Lower lobe of right lung (tissue), 2 donors: Measurements from ENCODE around the gene FCF1. TPM values are rescaled to one million over a fixed set of nuclear protein-coding genes. Genes with fewer than 3 reads are reported as not detected.

ENCODE experiments used
- ATAC-seq, 2 donors: fragments of 200-7000 bp; cut with Tn5 transposase; one replicate each; pipeline ENCODE4 v1.9.1; 2020 to 2022; ENCODE audit warnings: mild to moderate bottlenecking in 2 of 2, moderate library complexity in 2 of 2
- DNase-seq: peaks from one replicate; pipeline ENCODE4 v3.0.0-alpha.2; 2020
- H3K27ac ChIP-seq: fragments of 200-600 bp; one replicate; pipeline ENCODE4 v1.8.0; 2022
- H3K27me3 ChIP-seq: fragments of 200-600 bp; one replicate; pipeline ENCODE4 v1.8.0; 2022; ENCODE audit warnings: low read depth
- H3K36me3 ChIP-seq: fragments of 200-600 bp; one replicate; pipeline ENCODE4 v1.8.0; 2022; ENCODE audit warnings: mild to moderate bottlenecking
- H3K4me1 ChIP-seq: fragments of 200-600 bp; one replicate; pipeline ENCODE4 v1.8.0; 2022
- H3K4me3 ChIP-seq: fragments of 200-600 bp; one replicate; pipeline ENCODE4 v1.8.0; 2022; ENCODE audit warnings: mild to moderate bottlenecking
- H3K9me3 ChIP-seq: fragments of 200-600 bp; one replicate; pipeline ENCODE4 v1.8.0; 2022
- intact Hi-C: fragments of 100-400 bp; cut with DNase I; formaldehyde crosslinking; loops from one replicate; pipeline ENCODE4 v1.11.0; 2022
- long read RNA-seq: library from polyadenylated mRNA; unstranded; transcript quantifications from one replicate; pipeline ENCODE4 v2.0.0, GENCODE V29; 2021
- total RNA-seq: library from RNA; stranded (reverse); fragmentation: NEBNext Ultra II Directional; extraction: Animal tissue kit (Norgen Biotek cat#: 25700); gene quantifications from one replicate; pipeline ENCODE4 v1.2.1, GENCODE V29; 2021
- TF ChIP-seq, protein P1 (sequence below): fragments of 200-600 bp; IDR thresholded peaks from one replicate; pipeline ENCODE4 v1.8.0; 2022; ENCODE audit warnings: antibody characterized with exemption, mild to moderate bottlenecking
- donor health status: DM: no; HTN: yes; CAD: no; lungs with severe emphysema.

The FCF1 gene, protein sequence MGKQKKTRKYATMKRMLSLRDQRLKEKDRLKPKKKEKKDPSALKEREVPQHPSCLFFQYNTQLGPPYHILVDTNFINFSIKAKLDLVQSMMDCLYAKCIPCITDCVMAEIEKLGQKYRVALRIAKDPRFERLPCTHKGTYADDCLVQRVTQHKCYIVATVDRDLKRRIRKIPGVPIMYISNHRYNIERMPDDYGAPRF
- total RNA-seq: 48.6 TPM
- long read RNA-seq, full-length matches to known transcripts: 10 of 19 reads
- long read RNA-seq, partial matches to known transcripts: 4 of 19 reads
- long read RNA-seq, other reads (novel, unspliced or antisense): 5 of 19 reads

DNA sequence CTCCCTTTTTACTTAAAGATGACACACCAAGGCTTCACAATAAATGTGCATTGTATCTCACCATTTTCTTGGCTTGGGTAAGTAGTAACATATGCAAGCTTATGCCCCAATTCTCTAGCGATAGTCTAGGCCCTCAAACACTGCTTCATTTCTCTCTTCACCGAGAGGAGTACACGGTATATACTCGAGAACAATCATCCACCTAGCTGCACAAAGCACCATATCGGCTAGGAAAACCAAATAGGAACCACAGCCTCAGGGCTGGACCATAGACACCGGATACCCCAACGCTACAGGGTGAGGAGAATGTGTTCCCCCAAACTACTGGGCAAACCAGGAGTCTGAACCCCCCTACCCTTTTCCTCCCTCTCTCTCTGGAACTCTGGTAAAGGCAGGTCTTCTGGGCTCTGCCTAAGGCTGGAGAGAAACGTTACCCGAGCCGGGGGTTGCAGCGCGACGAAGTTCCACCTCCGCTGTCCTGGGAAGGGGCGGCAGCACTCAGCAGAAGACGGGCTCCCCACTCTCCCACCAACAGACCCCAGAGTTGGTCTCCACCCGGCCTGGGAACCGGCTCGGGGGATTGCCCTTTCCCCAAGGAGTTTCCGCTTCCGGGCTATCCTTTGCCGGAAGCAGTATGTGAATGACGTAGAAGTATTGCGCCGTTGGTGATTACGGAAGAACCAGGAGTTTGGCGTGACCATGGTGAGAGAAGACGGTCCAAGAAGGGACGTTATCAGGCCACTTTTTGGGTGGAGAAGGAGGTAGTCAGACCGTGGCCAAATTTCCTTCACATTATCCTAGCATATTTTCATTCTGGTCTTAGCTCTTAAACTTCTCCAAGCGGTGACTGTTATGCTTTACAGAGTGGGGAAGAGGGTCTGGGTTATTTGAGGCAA is at the start of gene FCF1, which contains the start of gene AREL1:
TSS of gene FCF1 (plus strand) at position 646 of the 896 bp plus-strand sequence. CDS start at position 700, 54 bp downstream.
TSS of gene AREL1 (minus strand) at position 582 of the 896 bp plus-strand sequence. CDS start 27,465 bp downstream, outside the sequence.
- peak; percentile 97 to 99 for ATAC-seq
- peaks cover 31% of the 10 kb centered on the region for H3K36me3 ChIP-seq
- peak; percentile 79 for DNase-seq
- TF ChIP-seq, protein P1, sequence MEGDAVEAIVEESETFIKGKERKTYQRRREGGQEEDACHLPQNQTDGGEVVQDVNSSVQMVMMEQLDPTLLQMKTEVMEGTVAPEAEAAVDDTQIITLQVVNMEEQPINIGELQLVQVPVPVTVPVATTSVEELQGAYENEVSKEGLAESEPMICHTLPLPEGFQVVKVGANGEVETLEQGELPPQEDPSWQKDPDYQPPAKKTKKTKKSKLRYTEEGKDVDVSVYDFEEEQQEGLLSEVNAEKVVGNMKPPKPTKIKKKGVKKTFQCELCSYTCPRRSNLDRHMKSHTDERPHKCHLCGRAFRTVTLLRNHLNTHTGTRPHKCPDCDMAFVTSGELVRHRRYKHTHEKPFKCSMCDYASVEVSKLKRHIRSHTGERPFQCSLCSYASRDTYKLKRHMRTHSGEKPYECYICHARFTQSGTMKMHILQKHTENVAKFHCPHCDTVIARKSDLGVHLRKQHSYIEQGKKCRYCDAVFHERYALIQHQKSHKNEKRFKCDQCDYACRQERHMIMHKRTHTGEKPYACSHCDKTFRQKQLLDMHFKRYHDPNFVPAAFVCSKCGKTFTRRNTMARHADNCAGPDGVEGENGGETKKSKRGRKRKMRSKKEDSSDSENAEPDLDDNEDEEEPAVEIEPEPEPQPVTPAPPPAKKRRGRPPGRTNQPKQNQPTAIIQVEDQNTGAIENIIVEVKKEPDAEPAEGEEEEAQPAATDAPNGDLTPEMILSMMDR: no peak
- H3K4me1 ChIP-seq: peaks cover 43% of the 10 kb centered on the region
- no peaks in the 10 kb centered on the region for H3K9me3 ChIP-seq
- no peaks in the 10 kb centered on the region for H3K27me3 ChIP-seq
- peak within 1 kb of the TSS; percentile 86 for H3K4me3 ChIP-seq
- peak within 1 kb of the TSS; percentile 88 for H3K27ac ChIP-seq
- intact Hi-C loops: no loop called here

DNA sequence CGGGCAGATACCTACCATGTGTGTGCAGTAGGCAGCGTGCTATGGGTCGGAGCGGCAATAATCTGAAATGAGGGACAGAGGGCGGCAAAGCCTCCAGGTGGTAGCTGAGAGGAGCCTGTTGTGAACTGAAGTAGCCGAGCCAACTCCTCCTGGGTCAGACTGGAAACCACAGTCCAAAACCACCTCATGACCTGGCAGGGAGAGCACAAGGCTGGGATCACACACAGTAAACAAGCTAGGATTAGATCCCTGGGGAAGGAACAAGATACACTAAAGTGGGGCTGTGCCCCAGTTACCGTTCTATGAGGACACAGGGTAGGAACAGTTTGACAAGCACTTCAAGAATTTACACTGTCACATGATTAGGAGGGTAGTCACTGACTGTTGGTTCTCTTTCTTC is 49.1 kb upstream of the FCF1 start:
- Histone ChIP-seq H3K4me3 (no peak overlapping the region), H3K36me3 (peaks cover 96% of the 10 kb centered on the region), H3K9me3 (no peaks in the 10 kb centered on the region), H3K4me1 (no peaks in the 10 kb centered on the region), H3K27ac (no peak overlapping the region), H3K27me3 (no peaks in the 10 kb centered on the region)
- no peak for ATAC-seq
- TF ChIP-seq, protein P1: no peak
- intact Hi-C loops: no loop called here
- no peak for DNase-seq

DNA sequence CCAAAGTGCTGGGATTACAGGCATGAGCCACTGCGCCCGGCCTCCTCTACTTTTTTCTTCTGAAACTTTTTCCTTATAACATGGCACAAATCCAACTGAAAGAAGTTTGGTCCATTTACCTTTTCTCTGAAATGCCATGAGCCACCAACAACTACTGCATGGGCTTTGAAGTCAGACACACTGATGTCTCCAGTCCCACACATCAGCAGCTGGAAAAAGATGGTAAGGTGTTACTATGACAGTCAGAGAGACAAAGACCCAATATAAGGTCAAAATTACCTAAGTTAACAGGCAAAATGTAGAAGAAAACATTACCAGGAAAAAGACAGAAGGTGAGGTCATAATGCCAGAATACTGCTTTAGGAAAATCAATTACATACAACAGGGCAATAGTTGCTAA is 48.2 kb upstream of the FCF1 start:
- no peaks in the 10 kb centered on the region for H3K4me1 ChIP-seq
- H3K9me3 ChIP-seq: no peaks in the 10 kb centered on the region
- H3K36me3 ChIP-seq: peaks cover 100% of the 10 kb centered on the region
- no peaks in the 10 kb centered on the region for H3K27me3 ChIP-seq
- TF ChIP-seq, protein P1: no peak
- intact Hi-C loops: no loop called here
- no peak for DNase-seq
- ATAC-seq: no peak
- H3K4me3 ChIP-seq: no peak overlapping the region
- no peak overlapping the region for H3K27ac ChIP-seq

DNA sequence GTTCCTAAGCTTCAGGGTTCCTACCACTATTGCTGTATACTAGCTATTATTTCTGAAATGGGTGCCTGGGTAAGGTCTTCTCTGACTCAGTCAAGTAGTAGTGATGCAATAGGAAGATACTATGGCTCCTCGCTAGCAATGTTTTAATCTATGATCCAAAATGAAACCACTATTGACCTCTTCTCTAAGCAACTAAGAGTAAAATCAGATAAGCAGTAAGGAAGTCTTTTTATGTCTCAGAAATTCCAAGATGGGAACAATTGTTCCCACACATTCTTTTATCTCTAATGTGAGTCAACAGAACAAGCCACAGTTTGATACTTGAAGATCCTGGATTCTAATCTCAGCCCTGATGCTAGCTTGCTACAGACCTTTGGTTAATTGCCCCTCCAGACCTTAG is 45.2 kb upstream of the FCF1 start:
- peaks cover 100% of the 10 kb centered on the region for H3K36me3 ChIP-seq
- no peaks in the 10 kb centered on the region for H3K9me3 ChIP-seq
- no peak for DNase-seq
- H3K4me3 ChIP-seq: no peak overlapping the region
- no peak for ATAC-seq
- intact Hi-C loops: no loop called here
- H3K4me1 ChIP-seq: no peaks in the 10 kb centered on the region
- TF ChIP-seq, protein P1: no peak
- no peak overlapping the region for H3K27ac ChIP-seq
- H3K27me3 ChIP-seq: no peaks in the 10 kb centered on the region

DNA sequence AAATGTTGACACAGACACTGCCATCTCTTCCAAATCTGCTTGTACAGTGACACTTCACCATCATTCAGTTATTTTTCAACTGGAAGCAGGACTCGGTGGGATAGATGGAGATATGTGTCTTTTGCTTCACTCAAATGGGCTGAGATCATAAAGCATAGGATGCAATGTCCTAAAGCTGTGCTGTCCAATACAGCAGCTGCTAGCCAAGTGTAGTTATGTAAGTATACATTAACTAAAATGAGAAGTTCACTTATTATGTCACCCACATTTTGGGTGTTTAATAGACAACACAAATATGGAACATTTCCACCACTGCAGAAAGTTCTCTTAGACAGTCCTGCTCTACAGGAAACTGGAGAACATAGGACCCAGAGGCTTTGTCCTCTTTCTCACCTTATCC is 43.7 kb upstream of the FCF1 start:
- peaks cover 100% of the 10 kb centered on the region for H3K36me3 ChIP-seq
- H3K27me3 ChIP-seq: no peaks in the 10 kb centered on the region
- TF ChIP-seq, protein P1: no peak

More for the DNA sequence above, 43.7 kb upstream of the FCF1 start:
- DNase-seq (no peak), ATAC-seq (no peak)
- Histone ChIP-seq H3K9me3 (no peaks in the 10 kb centered on the region), H3K4me1 (no peaks in the 10 kb centered on the region), H3K4me3 (no peak overlapping the region), H3K27ac (no peak overlapping the region)
- intact Hi-C loops: no loop called here
